Measurements from ENCODE around the gene CORO1C. TPM values are rescaled to one million over a fixed set of nuclear protein-coding genes. Genes with fewer than 3 reads are reported as not detected.

The CORO1C gene
- total RNA-seq, 1 donor: 261 TPM

DNA sequence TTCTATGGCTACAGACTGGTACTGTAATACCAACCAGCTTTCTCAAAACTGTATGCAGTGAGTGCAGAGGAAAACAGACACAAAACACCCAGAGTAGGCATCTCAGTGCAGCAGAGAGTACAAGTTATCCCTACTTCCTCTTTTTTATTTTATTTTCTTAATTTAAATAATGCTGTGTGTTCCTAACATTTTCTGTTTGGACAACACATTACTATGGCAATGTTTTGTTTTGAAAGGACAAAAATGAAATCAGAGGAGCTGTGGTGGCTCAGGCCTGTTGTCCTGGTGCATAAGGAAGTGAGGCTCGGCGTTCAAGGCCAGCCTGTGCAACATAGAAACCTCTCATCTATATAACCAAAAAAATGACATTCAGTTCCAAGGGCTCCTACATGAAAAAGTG, 64.0 kb downstream of the CORO1C start:
- no peak for DNase-seq (ENCODE audit: insufficient read length, low spot score, missing footprints)
- H2AFZ ChIP-seq (ENCODE audit: low read length): no peak overlapping the region
- H4K20me1 ChIP-seq (ENCODE audit: insufficient read depth, low read length): peaks cover 27% of the 10 kb centered on the region
- no peak overlapping the region for H3K4me2 ChIP-seq (ENCODE audit: insufficient read depth, low read length)
- peaks cover 64% of the 10 kb centered on the region for H3K4me1 ChIP-seq (ENCODE audit: insufficient read depth, low read length)
- H3K9me3 ChIP-seq (ENCODE audit: low read depth, low read length): no peaks in the 10 kb centered on the region
- peaks cover 22% of the 10 kb centered on the region for H3K36me3 ChIP-seq (ENCODE audit: insufficient read depth, low read length)
- H3K27me3 ChIP-seq (ENCODE audit: insufficient read depth, low read length): no peaks in the 10 kb centered on the region
- H3K79me2 ChIP-seq (ENCODE audit: insufficient read depth, low read length): peaks cover 96% of the 10 kb centered on the region
- no peak overlapping the region for H3K4me3 ChIP-seq (ENCODE audit: insufficient read depth, low read length)
- peak overlapping the region; percentile 71 for H3K27ac ChIP-seq (ENCODE audit: low read depth, low read length)
- TF ChIP-seq, protein P1, sequence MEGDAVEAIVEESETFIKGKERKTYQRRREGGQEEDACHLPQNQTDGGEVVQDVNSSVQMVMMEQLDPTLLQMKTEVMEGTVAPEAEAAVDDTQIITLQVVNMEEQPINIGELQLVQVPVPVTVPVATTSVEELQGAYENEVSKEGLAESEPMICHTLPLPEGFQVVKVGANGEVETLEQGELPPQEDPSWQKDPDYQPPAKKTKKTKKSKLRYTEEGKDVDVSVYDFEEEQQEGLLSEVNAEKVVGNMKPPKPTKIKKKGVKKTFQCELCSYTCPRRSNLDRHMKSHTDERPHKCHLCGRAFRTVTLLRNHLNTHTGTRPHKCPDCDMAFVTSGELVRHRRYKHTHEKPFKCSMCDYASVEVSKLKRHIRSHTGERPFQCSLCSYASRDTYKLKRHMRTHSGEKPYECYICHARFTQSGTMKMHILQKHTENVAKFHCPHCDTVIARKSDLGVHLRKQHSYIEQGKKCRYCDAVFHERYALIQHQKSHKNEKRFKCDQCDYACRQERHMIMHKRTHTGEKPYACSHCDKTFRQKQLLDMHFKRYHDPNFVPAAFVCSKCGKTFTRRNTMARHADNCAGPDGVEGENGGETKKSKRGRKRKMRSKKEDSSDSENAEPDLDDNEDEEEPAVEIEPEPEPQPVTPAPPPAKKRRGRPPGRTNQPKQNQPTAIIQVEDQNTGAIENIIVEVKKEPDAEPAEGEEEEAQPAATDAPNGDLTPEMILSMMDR (IDR thresholded peaks at IDR 0.05; ENCODE audit: extremely low read depth, low read depth, low read length): no peak

DNA sequence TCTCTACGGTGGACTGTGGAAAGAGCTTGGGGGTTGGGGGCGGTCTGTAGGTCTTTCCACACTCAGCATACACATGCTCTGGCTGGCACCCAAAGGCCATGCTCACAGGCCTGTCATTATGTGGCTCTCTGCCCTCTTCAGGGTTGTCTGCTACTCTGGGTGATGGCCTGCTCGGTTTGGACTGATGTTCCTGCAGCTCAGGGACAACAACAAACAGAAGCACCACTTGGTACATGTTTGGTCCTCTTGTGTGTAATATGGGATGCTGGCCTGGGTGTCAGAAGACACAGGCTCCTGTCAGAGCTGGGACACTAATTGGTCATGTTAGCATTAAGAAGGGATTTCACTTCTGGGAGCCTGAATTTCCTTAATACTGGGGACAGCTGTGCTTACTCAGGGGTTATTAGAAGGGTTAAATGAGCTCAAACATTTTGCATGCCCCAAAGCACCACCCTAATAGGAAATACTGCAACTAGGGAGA, 64.9 kb downstream of the CORO1C start:
- peak overlapping the region; percentile 13 for H3K4me2 ChIP-seq (ENCODE audit: insufficient read depth, low read length)
- TF ChIP-seq, protein P1 (IDR thresholded peaks at IDR 0.05; ENCODE audit: extremely low read depth, low read depth, low read length): no peak
- H3K4me3 ChIP-seq (ENCODE audit: insufficient read depth, low read length): no peak overlapping the region
- H3K79me2 ChIP-seq (ENCODE audit: insufficient read depth, low read length): peaks cover 96% of the 10 kb centered on the region
- peak; percentile 70 for DNase-seq (ENCODE audit: insufficient read length, low spot score, missing footprints)
- peaks cover 27% of the 10 kb centered on the region for H4K20me1 ChIP-seq (ENCODE audit: insufficient read depth, low read length)
- H3K27ac ChIP-seq (ENCODE audit: low read depth, low read length): peak overlapping the region; percentile 71
- H3K36me3 ChIP-seq (ENCODE audit: insufficient read depth, low read length): peaks cover 23% of the 10 kb centered on the region
- no peaks in the 10 kb centered on the region for H3K9me3 ChIP-seq (ENCODE audit: low read depth, low read length)
- peaks cover 64% of the 10 kb centered on the region for H3K4me1 ChIP-seq (ENCODE audit: insufficient read depth, low read length)
- H2AFZ ChIP-seq (ENCODE audit: low read length): no peak overlapping the region
- H3K27me3 ChIP-seq (ENCODE audit: insufficient read depth, low read length): no peaks in the 10 kb centered on the region

DNA sequence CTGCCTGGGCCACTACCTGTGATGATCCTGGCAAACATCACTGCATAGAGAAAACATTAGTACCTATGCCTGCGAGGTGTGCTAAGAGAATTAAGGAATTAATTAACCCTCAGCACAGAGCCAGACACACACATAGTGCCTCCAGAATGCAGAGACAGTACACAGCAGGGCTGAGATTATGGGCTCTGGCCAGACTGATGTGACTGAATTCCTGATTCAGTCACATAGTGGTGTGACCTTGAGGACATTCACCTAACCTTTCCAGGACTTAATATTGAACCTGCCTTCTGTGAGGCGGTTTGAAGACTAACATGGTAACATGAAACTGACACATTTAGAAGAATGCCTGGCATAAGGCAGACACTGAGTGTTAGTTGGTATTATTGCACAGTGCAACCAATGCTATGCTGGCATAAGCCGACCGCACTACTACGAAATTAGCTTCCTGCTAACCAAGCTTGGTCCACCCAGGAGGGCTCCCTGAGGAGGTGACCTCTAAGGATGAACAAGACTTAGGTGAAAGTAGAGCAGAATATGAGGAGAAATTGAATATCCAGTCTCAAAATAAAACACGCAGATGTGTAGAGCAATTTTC, 65.6 kb downstream of the CORO1C start:
- H3K4me2 ChIP-seq (ENCODE audit: insufficient read depth, low read length): peak overlapping the region; percentile 28
- H3K36me3 ChIP-seq (ENCODE audit: insufficient read depth, low read length): peaks cover 23% of the 10 kb centered on the region
- no peaks in the 10 kb centered on the region for H3K9me3 ChIP-seq (ENCODE audit: low read depth, low read length)
- H3K4me1 ChIP-seq (ENCODE audit: insufficient read depth, low read length): peaks cover 65% of the 10 kb centered on the region
- peak overlapping the region; percentile 71 for H3K27ac ChIP-seq (ENCODE audit: low read depth, low read length)
- no peak overlapping the region for H2AFZ ChIP-seq (ENCODE audit: low read length)
- TF ChIP-seq, protein P1 (IDR thresholded peaks at IDR 0.05; ENCODE audit: extremely low read depth, low read depth, low read length): no peak
- H3K4me3 ChIP-seq (ENCODE audit: insufficient read depth, low read length): no peak overlapping the region
- H3K27me3 ChIP-seq (ENCODE audit: insufficient read depth, low read length): no peaks in the 10 kb centered on the region
- peaks cover 30% of the 10 kb centered on the region for H4K20me1 ChIP-seq (ENCODE audit: insufficient read depth, low read length)
- no peak for DNase-seq (ENCODE audit: insufficient read length, low spot score, missing footprints)
- H3K79me2 ChIP-seq (ENCODE audit: insufficient read depth, low read length): peaks cover 96% of the 10 kb centered on the region

DNA sequence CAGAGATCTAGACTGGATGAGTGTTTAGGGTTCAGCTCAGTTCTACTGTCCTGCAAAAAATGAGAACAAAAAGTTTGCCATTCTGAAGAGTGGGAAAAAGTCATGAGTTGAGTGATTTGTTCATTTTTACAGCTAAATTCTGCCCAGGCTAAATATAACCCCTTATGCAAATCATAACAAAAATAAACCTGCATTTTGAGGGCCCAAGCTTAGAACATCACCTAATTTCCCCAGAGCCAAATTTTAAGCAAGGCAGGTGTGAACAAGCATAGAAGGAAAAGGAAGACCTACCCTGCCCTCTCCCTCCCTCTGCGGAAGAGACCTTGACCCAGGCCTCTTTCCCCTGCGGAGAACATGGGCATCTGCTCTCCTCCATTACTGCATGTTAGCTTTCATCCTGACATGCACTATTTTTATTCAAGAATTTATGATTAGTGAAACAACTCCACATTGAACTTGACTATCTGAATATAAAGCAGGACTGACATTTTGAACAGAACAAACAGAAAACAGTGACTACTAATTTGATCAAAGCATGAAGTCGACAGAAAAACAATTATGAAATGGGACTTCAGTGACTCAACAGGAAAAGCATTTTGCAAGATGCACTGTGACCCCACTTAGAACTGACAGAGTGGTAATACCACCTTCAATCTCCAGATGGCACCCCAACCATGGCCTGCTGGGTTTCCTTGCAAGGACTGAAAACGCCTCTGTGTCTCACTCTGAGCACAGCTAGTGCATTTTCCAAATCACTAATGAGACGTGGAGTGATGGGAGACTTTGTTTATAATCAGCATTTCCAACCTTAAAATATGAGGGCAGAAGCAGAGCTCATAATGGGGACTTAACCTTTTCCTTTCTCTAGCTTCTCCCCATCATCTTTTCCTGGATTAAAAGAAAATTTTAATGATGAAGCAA, 66.7 kb downstream of the CORO1C start:
- DNase-seq (ENCODE audit: insufficient read length, low spot score, missing footprints): peak; percentile 82
- H3K36me3 ChIP-seq (ENCODE audit: insufficient read depth, low read length): peaks cover 25% of the 10 kb centered on the region
- peak overlapping the region; percentile 84 for H3K27ac ChIP-seq (ENCODE audit: low read depth, low read length)
- no peaks in the 10 kb centered on the region for H3K27me3 ChIP-seq (ENCODE audit: insufficient read depth, low read length)
- H3K4me2 ChIP-seq (ENCODE audit: insufficient read depth, low read length): peak overlapping the region; percentile 66
- H3K4me3 ChIP-seq (ENCODE audit: insufficient read depth, low read length): peak overlapping the region; percentile 23
- H3K9me3 ChIP-seq (ENCODE audit: low read depth, low read length): no peaks in the 10 kb centered on the region
- peaks cover 30% of the 10 kb centered on the region for H4K20me1 ChIP-seq (ENCODE audit: insufficient read depth, low read length)
- H3K4me1 ChIP-seq (ENCODE audit: insufficient read depth, low read length): peaks cover 61% of the 10 kb centered on the region
- peaks cover 94% of the 10 kb centered on the region for H3K79me2 ChIP-seq (ENCODE audit: insufficient read depth, low read length)
- TF ChIP-seq, protein P1 (IDR thresholded peaks at IDR 0.05; ENCODE audit: extremely low read depth, low read depth, low read length): peak; percentile 95
- H2AFZ ChIP-seq (ENCODE audit: low read length): no peak overlapping the region

Data from osteoblast (primary cell).